NB4 (cell line): Measurements from ENCODE around the gene NPC2.
A peak's percentile ranks its signal among the peaks of the same experiment; 100 is the strongest.

Source experiments
- DNase-seq: peaks from one replicate; pipeline ENCODE4 v3.0.0; 2010; ENCODE audit warnings: low read depth
- H3K4me3 ChIP-seq: one replicate; pipeline ENCODE4 v1.5.1; 2011; ENCODE audit warnings: mild to moderate bottlenecking, low read depth, low read length, moderate library complexity
- CTCF ChIP-seq: IDR thresholded peaks from one replicate; pipeline ENCODE4 v1.5.1; 2012; ENCODE audit warnings: low read depth, low read length
- MAX ChIP-seq: IDR thresholded peaks from 2 replicates; pipeline ENCODE4 v1.6.1; 2011; ENCODE audit warnings: low read depth, low read length
- MYC ChIP-seq: IDR thresholded peaks from 2 replicates; pipeline ENCODE4 v1.6.1; 2011; ENCODE audit warnings: low read depth, low read length
- POLR2A ChIP-seq: IDR thresholded peaks from 2 replicates; pipeline ENCODE4 v1.6.1; 2011; ENCODE audit warnings: mild to moderate bottlenecking; ENCODE audit not compliant: insufficient read length; ENCODE audit errors: extremely low read depth

NPC2 gene

GRCh38 chr14:74503291-74503937 lies 10.3 kb upstream of the NPC2 start:
- TF ChIP-seq MAX (no peak), MYC (no peak), POLR2A (no peak), CTCF (no peak)
- no peak overlapping the region for H3K4me3 ChIP-seq
- no peak for DNase-seq

DNA sequence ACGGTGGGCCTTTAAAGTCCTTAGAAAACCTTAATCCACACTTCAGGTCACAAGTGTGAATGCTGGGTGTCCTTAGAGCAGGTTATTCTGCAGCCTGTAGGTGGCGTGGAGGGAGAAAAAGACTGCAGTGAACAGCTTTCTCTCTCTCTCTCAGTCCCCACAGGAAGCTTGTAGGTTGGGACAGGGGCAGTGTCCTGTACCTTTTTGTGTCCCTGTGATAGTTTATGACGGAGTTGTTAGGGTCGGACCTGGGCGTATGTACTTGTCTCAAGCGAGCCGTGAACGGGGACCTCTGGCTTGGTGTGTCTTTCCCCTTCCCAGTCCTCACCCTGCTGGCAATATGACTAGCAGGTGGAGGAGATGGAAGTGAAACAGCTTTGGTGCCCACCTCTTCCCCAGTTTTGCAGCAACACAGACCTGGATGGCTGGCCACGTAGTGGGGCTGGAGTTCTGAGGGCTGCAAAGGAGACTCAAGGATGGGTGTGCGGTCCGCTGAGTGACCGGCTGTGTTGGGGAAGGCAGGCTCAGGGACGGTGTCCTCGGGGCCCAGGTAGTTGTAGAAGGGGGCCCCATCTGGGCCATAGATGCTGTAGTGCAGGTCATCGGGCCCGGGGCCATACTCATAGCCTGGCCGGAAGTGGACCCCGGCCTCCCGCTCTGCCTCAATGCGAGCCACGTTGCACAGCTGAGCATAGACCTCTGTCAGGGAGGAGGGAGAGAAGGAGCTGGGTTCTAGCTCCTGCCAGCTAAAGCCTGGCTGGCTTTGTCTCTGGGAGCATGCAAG lies 9.3 kb upstream of the NPC2 start:
- TF ChIP-seq POLR2A (no peak), CTCF (peak; percentile 49)
- DNase-seq, result peak; percentile 52
- no peak overlapping the region for H3K4me3 ChIP-seq

GRCh38 chr14:74501691-74502090 lies 8.6 kb upstream of the NPC2 start:
- TF ChIP-seq POLR2A (no peak), MAX (no peak), CTCF (no peak), MYC (no peak)
- no peak for DNase-seq
- H3K4me3 ChIP-seq, result no peak overlapping the region

DNA sequence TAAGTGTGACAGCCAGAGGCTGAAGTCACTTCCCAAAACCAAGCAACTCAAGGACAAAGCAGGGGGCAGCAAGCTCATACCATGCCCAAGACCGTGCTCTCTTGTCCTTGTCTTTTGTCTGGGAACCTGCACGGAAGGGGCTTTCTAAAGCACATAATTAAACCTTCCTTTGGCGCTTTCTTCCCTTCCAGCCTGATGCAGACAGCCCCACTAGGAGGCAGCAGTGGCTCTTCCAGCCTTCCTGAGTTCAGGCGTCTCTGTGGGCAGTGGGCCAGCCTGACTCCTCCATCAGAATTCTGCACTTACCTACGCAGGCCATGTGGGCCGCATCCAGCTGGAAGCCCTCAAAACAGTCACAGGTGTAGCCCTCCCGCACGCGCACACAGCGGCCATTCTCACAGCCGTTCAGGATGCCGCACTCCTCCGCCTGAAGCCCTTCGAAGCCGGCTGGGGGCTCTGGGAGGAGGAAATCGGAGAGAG lies 8.1 kb upstream of the NPC2 start:
- H3K4me3 ChIP-seq, result no peak overlapping the region
- DNase-seq, result peak; percentile 49
- TF ChIP-seq MYC (no peak), CTCF (peak; percentile 64)

- no peak overlapping the region for H3K4me3 ChIP-seq
- no peak for TF ChIP-seq MYC
- TF ChIP-seq CTCF, result no peak
- no peak for TF ChIP-seq POLR2A
- TF ChIP-seq MAX, result no peak
- DNase-seq, result no peak
These were observed 7.5 kb upstream of the NPC2 start for GRCh38 chr14:74500417-74501134.
